Peyer's patch (tissue), 4 donors: ENCODE data around the gene CLTB. TPM values are rescaled to one million over a fixed set of nuclear protein-coding genes. Genes with fewer than 3 reads are reported as not detected.
A peak's percentile ranks its signal among the peaks of the same experiment; 100 is the strongest.

Experiments used
- DNase-seq, 3 donors: peaks; one replicate each; pipeline ENCODE4 v3.0.0-alpha.2; 2017 to 2019
- H3K27ac ChIP-seq, 4 donors: fragments of 200-600 bp; sonication (generic); one replicate each; pipeline ENCODE4 v1.5.1; 2016 to 2019
- H3K27me3 ChIP-seq, 2 donors: fragments of 200-600 bp; sonication (generic); one replicate each; pipeline ENCODE4 v1.5.1; 2019
- H3K36me3 ChIP-seq, 3 donors: fragments of 200-600 bp; sonication (generic); one replicate each; pipeline ENCODE4 v1.5.1; 2016 to 2019
- H3K4me1 ChIP-seq, 4 donors: fragments of 200-600 bp; sonication (generic); one replicate each; pipeline ENCODE4 v1.5.1; 2016 to 2019
- H3K4me3 ChIP-seq, 4 donors: fragments of 200-600 bp; sonication (generic); 1 replicate in 3 of 4; 2 replicates in 1 of 4; pipeline ENCODE4 v1.5.1; 2016 to 2019; ENCODE audit warnings: mild to moderate bottlenecking in 1 of 4
- H3K9me3 ChIP-seq, 4 donors: fragments of 200-600 bp; sonication (generic); one replicate each; pipeline ENCODE4 v1.5.1; 2016 to 2019; ENCODE audit warnings: mild to moderate bottlenecking in 1 of 4
- POLR2A ChIP-seq, 2 donors: fragments of 450-650 bp; IDR thresholded peaks; one replicate each; pipeline ENCODE4 v1.5.1; 2017; ENCODE audit warnings: antibody characterized with exemption in 2 of 2, mild to moderate bottlenecking in 2 of 2, moderate library complexity in 2 of 2
- total RNA-seq, 4 donors: library from RNA; depleted of rRNA; stranded (reverse); fragments of >200 nt; gene quantifications; one replicate each; pipeline ENCODE4 v1.1.0, GENCODE V29; 2016
- TF ChIP-seq, protein P1 (sequence below), 6 experiments: fragments of 450-650 bp in 4 of 6; fragments of 200-600 bp in 2 of 6; sonication (generic) in 1 of 6; IDR thresholded peaks; one replicate each; pipeline ENCODE4 v1.5.1; 2017 to 2019; ENCODE audit warnings: antibody characterized with exemption in 6 of 6, mild to moderate bottlenecking in 3 of 6, moderate library complexity in 1 of 6

The CLTB gene
- total RNA-seq, 4 donors from 2014 or later: 87.5 to 211 (median 196) TPM

DNA sequence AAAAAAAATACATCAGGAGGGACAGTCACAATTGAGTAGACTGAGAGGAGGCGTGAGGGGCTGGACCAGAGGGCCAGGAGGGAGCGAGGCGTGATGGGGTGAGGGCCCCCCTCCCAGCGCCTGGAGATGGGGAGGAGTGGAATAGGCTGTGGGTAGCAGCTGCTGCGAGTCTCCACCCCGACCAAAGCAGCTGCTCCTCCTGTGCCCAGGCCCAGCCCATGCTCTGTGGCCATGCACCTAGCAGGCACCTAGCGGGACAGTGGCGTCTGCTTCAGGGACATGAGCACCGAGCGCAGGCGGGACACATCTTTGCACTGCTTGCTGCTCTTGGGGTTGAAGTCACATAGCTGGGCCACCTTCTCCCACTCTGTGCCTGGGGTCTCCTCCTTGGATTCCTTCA lies 23.8 kb downstream of the CLTB start:
- no peak for DNase-seq
- H3K4me3 ChIP-seq: no peak overlapping the region
- H3K36me3 ChIP-seq: peaks cover 0 to 65% (median 0%) of the 10 kb centered on the region in 3 donors
- H3K9me3 ChIP-seq: no peaks in the 10 kb centered on the region
- H3K27me3 ChIP-seq: no peaks in the 10 kb centered on the region
- H3K27ac ChIP-seq: no peak overlapping the region
- TF ChIP-seq POLR2A (IDR thresholded peaks at IDR 0.05): no peak
- TF ChIP-seq, protein P1, sequence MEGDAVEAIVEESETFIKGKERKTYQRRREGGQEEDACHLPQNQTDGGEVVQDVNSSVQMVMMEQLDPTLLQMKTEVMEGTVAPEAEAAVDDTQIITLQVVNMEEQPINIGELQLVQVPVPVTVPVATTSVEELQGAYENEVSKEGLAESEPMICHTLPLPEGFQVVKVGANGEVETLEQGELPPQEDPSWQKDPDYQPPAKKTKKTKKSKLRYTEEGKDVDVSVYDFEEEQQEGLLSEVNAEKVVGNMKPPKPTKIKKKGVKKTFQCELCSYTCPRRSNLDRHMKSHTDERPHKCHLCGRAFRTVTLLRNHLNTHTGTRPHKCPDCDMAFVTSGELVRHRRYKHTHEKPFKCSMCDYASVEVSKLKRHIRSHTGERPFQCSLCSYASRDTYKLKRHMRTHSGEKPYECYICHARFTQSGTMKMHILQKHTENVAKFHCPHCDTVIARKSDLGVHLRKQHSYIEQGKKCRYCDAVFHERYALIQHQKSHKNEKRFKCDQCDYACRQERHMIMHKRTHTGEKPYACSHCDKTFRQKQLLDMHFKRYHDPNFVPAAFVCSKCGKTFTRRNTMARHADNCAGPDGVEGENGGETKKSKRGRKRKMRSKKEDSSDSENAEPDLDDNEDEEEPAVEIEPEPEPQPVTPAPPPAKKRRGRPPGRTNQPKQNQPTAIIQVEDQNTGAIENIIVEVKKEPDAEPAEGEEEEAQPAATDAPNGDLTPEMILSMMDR (IDR thresholded peaks at IDR 0.05): no peak
- peaks cover 0 to 7% (median 4%) of the 10 kb centered on the region in 4 donors for H3K4me1 ChIP-seq

DNA sequence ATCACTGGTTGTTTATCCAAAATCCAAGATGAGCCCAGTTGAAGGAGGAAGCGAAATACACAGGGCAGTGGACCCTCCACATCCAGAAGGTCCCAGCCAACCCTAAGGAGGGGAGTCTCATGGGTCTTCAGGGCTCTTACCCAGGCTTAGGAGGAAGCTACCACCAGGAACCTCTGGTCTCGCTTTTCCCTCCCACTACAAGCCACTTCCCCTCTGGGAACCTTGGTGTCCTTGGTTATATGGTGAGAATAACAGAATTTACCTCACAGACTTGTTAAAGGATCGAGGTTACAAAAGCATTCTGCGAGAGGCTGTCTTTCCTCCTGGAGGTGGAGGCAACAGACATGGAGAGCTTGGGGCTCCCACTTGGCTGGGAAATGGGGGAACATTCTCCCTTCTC lies 24.3 kb downstream of the CLTB start:
- no peak overlapping the region for H3K27ac ChIP-seq
- H3K27me3 ChIP-seq: no peaks in the 10 kb centered on the region
- no peak for TF ChIP-seq POLR2A (IDR thresholded peaks at IDR 0.05)
- TF ChIP-seq, protein P1 (IDR thresholded peaks at IDR 0.05): no peak
- H3K4me3 ChIP-seq: no peak overlapping the region
- H3K4me1 ChIP-seq: peaks cover 0 to 13% (median 7%) of the 10 kb centered on the region in 4 donors
- DNase-seq: no peak
- H3K9me3 ChIP-seq: no peaks in the 10 kb centered on the region
- peaks cover 0 to 61% (median 0%) of the 10 kb centered on the region in 3 donors for H3K36me3 ChIP-seq

DNA sequence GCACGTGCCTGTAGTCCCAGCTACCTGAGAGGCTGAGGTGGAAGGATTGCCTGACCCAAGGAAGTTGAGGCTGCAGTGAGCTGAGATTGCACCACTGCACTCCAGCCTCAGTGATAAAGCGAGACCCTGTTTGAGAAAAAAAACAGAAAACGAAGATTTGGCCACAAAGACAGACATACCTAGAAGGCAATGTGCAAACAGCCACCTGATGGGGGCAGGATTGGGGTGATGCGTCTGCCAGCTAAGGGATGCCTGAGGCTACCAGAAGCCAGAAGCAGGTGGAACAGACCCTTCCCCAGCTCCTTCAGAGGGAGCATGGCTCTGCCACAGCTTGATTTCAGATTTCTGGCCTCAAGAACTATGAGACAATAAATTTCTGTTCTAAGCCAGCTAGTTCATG lies 24.9 kb downstream of the CLTB start:
- peaks cover 0 to 18% (median 7%) of the 10 kb centered on the region in 4 donors for H3K4me1 ChIP-seq
- no peak for TF ChIP-seq POLR2A (IDR thresholded peaks at IDR 0.05)
- TF ChIP-seq, protein P1 (IDR thresholded peaks at IDR 0.05): no peak
- H3K9me3 ChIP-seq: no peaks in the 10 kb centered on the region
- no peaks in the 10 kb centered on the region for H3K27me3 ChIP-seq
- H3K4me3 ChIP-seq: no peak overlapping the region
- peaks cover 0 to 56% (median 0%) of the 10 kb centered on the region in 3 donors for H3K36me3 ChIP-seq
- DNase-seq: no peak
- no peak overlapping the region for H3K27ac ChIP-seq

DNA sequence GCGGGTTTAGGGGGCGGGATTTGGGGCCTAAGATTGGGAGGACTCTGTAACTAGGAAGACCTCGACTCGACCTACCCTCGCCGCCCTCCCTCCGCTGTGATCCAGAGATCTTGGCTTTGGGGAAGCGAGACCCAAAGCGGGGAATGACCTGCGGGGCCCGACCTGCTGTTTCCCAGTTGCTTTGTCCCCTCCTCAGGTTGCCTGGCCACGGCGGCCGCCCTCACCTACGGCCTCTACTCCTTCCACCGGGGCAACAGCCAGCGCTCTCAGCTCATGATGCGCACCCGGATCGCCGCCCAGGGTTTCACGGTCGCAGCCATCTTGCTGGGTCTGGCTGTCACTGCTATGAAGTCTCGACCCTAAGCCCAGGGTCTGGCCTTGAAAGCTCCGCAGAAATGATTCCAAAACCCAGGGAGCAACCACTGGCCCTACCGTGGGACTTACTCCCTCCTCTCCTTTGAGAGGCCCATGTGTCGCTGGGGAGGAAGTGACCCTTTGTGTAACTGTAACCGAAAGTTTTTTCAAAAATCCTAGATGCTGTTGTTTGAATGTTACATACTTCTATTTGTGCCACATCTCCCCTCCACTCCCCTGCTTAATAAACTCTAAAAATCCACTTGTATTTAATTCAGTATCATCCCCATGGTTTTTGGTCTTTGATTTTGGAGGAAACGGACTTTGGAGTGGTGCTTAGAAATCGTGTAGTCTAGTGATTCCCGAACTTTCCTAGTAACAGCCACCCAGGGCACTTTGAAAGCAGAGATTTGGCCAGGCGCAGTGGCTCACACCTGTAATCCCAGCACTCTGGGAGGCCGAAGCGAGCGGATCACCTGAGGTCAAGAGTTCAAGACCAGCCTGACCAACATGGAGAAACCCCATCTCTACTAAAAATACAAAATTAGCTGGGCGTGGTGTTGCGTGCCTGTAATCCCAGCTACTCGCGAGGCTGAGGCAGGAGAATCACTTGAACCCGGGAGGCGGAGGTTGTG lies 26.9 kb downstream of the CLTB start:
- H3K4me3 ChIP-seq: peak overlapping the region; percentile 51 to 92 (median 73)
- no peaks in the 10 kb centered on the region for H3K9me3 ChIP-seq
- no peaks in the 10 kb centered on the region for H3K27me3 ChIP-seq
- H3K4me1 ChIP-seq: peaks cover 0 to 21% (median 7%) of the 10 kb centered on the region in 4 donors
- peaks cover 0 to 50% (median 0%) of the 10 kb centered on the region in 3 donors for H3K36me3 ChIP-seq
- DNase-seq: no peak
- TF ChIP-seq POLR2A (IDR thresholded peaks at IDR 0.05): peak; percentile 84 to 92
- TF ChIP-seq, protein P1 (IDR thresholded peaks at IDR 0.05): no peak
- peak overlapping the region; percentile 86 to 98 (median 95) for H3K27ac ChIP-seq

DNA sequence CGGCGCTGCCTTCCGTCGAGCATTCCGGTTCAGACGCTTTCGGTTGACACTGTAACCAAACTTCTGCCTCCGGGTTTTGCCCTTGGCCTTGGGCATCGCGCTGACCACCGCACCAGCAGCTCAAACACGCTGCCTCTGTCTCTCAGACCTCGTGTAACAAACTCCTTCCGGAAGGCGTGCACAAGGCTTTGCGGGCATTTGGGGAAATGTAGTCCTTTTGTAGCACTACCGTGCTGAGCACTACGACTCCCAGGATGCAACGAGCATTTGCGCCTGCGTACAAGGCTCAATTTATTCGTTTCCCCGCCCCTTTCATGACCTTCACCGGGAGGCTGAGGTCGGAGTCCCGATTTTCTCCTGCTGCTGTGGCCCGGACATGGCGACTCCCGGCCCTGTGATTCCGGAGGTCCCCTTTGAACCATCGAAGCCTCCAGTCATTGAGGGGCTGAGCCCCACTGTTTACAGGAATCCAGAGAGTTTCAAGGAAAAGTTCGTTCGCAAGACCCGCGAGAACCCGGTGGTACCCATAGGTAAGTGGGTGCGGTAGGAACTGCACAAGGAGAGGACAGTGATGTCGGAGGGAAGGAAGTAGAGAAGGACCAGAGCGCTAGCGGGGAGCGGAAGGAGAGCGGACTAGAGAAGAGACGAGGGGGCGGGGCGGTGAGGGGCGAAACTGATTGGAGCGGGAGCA lies 27.8 kb downstream of the CLTB start, which contains the start of the genes HIGD2A and NOP16:
TSS of gene HIGD2A (plus strand) at position 308 of the 691 bp plus-strand sequence. CDS start at position 377, 69 bp downstream.
TSS of gene NOP16 (minus strand) at position 155 of the 691 bp plus-strand sequence. CDS start at position 96, 59 bp downstream.
- H3K4me1 ChIP-seq: peaks cover 0 to 21% (median 7%) of the 10 kb centered on the region in 4 donors
- H3K4me3 ChIP-seq: peak within 1 kb of the TSS; percentile 51 to 92 (median 73)
- H3K27ac ChIP-seq: peak within 1 kb of the TSS; percentile 86 to 98 (median 95)
- no peaks in the 10 kb centered on the region for H3K9me3 ChIP-seq
- DNase-seq: peak; percentile 99 to 100 (median 100)
- no peaks in the 10 kb centered on the region for H3K27me3 ChIP-seq
- H3K36me3 ChIP-seq: peaks cover 0 to 52% (median 0%) of the 10 kb centered on the region in 3 donors
- TF ChIP-seq POLR2A (IDR thresholded peaks at IDR 0.05): no peak
- TF ChIP-seq, protein P1 (IDR thresholded peaks at IDR 0.05): peak in 3 of 6 experiments; percentile 42 to 50 (median 46)
